Measurements from ENCODE around the gene INPP5K. TPM values are rescaled to one million over a fixed set of nuclear protein-coding genes. Genes with fewer than 3 reads are reported as not detected.
A peak's percentile ranks its signal among the peaks of the same experiment; 100 is the strongest.

INPP5K gene
- total and polyA plus RNA-seq, 2 of the 4 experiments (the other 2 are of a cell fraction): 14.9 to 17.4 TPM

- POLR2A ChIA-PET (ENCODE audit: unreplicated experiment): interaction anchor here (1.0 kb wide), 1 partner anchor 91 kb away, joined by 3 read pairs; no protein-coding TSS in a partner anchor
- TF ChIP-seq CTCF (conservative IDR thresholded peaks at IDR 0.05; ENCODE audit: low read depth, low read length): no peak
- TF ChIP-seq MAZ (IDR thresholded peaks at IDR 0.05; ENCODE audit: borderline replicate concordance, low read depth, low read length): no peak
- TF ChIP-seq RFX5 (IDR thresholded peaks at IDR 0.05; ENCODE audit: low read depth, low read length): no peak
- TF ChIP-seq MAFK (IDR thresholded peaks at IDR 0.05; ENCODE audit: low read depth, low read length): no peak
- no peak for TF ChIP-seq BHLHE40 (IDR thresholded peaks at IDR 0.05; ENCODE audit: low read depth, low read length)
- no peak for TF ChIP-seq RCOR1 (IDR thresholded peaks at IDR 0.05; ENCODE audit: insufficient replicate concordance, low read length)
- TF ChIP-seq SMC3 (IDR thresholded peaks at IDR 0.05; ENCODE audit: low read depth, low read length): no peak
- TF ChIP-seq FOS (IDR thresholded peaks at IDR 0.05; ENCODE audit: low read depth, low read length): no peak
- no peak for TF ChIP-seq MXI1 (IDR thresholded peaks at IDR 0.05; ENCODE audit: borderline replicate concordance, low read depth, low read length)
- peaks cover 76% of the 10 kb centered on the region for H4K20me1 ChIP-seq (ENCODE audit: insufficient read depth, low read length)
Measured at GRCh38 chr17:1452836-1453235, 63.6 kb downstream of the INPP5K start.

More at GRCh38 chr17:1452836-1453235, 63.6 kb downstream of the INPP5K start:
- Histone ChIP-seq H3K18ac (ENCODE audit: low read depth, low read length) (no peak overlapping the region), H3K36me3 (ENCODE audit: control insufficient read depth, insufficient read depth, low read length) (peaks cover 10% of the 10 kb centered on the region), H3K9me1 (ENCODE audit: insufficient read depth, low read length) (peaks cover 27% of the 10 kb centered on the region), H3K79me1 (ENCODE audit: low read depth in 1 of 2, low read length in 2 of 2) (peaks cover 0 to 52% of the 10 kb centered on the region in 2 experiments; a peak in 2 of 4 replicates), H3K4me2 (ENCODE audit: low read depth, low read length) (no peak overlapping the region), H3K4ac (ENCODE audit: low read depth, low read length) (no peak overlapping the region), H2AK9ac (replicated peaks; ENCODE audit: low read depth, low read length, poor library complexity) (no peak overlapping the region), H3K9ac (ENCODE audit: low read depth, low read length) (no peak overlapping the region), H2AFZ (replicated peaks; ENCODE audit: low read length, poor library complexity) (no peak overlapping the region), H2BK15ac (ENCODE audit: low read depth, low read length) (no peak overlapping the region), H4K8ac (ENCODE audit: low read depth in 2 of 2, low read length in 2 of 2) (no peak overlapping the region), H4K5ac (ENCODE audit: low read depth, low read length) (no peak overlapping the region), H2BK120ac (ENCODE audit: low read depth, low read length) (no peak overlapping the region), H3K9me3 (ENCODE audit: control insufficient read depth, insufficient read depth, low read length) (no peaks in the 10 kb centered on the region), H3K56ac (ENCODE audit: extremely low read depth, insufficient read depth, low read length) (no peak overlapping the region), H2AK5ac (ENCODE audit: low read depth, low read length) (no peak overlapping the region), H3K14ac (replicated peaks; ENCODE audit: low read depth, low read length) (no peak overlapping the region), H3K27me3 (ENCODE audit: control insufficient read depth, insufficient read depth, low read length) (no peaks in the 10 kb centered on the region), H3K4me3 (ENCODE audit: insufficient read depth, low read depth, low read length) (no peak overlapping the region), H2BK20ac (ENCODE audit: low read depth, low read length) (no peak overlapping the region), H2BK5ac (ENCODE audit: low read depth, low read length, poor library complexity, severe bottlenecking) (no peak overlapping the region), H3K27ac (ENCODE audit: insufficient read depth, low read length) (no peak overlapping the region), H4K91ac (ENCODE audit: insufficient read depth, low read depth, low read length) (no peak overlapping the region), H3K23ac (ENCODE audit: low read depth, low read length) (peak overlapping the region; percentile 53; the same call in 1 of the 2 replicates), H3K4me1 (ENCODE audit: control insufficient read depth, insufficient read depth, low read length) (peaks cover 7% of the 10 kb centered on the region)
- in situ Hi-C loops (cut with MboI; ENCODE audit: low sequenced_read_pairs) (no loop called here), intact Hi-C loops (cut with micrococcal nuclease) (no loop called here), dilution Hi-C loops (cut with HindIII; ENCODE audit: low sequenced_read_pairs, unreplicated experiment) (no loop called here)
- CTCF ChIA-PET: no interaction called here
- no peak for ATAC-seq (ENCODE audit: low read depth)
- no peak for DNase-seq
- no CpG with 5 or more reads among the region's 5 CpGs for WGBS, 2 experiments (ENCODE audit: extremely low coverage in 2 of 2, insufficient read length in 1 of 2)
- no TSS peak for BruUV-seq (replicated peaks)

Data from IMR-90 (cell line).